Neural progenitor cell (in vitro differentiated cells): ENCODE data around the gene ANXA11. TPM values are rescaled to one million over a fixed set of nuclear protein-coding genes. Genes with fewer than 3 reads are reported as not detected.
A peak's percentile ranks its signal among the peaks of the same experiment; 100 is the strongest.

Experiments
- DNase-seq: peaks from one replicate; pipeline ENCODE4 v3.0.0-alpha.2; 2016; ENCODE audit warnings: low spot score
- H2AFZ ChIP-seq: fragments of 200-600 bp; sonication (generic); replicated peaks from 2 replicates; pipeline ENCODE4 v1.6.1; 2016; ENCODE audit warnings: antibody characterized with exemption
- H3F3A ChIP-seq: fragments of 200-600 bp; sonication (generic); 2 replicates; pipeline ENCODE4 v1.6.1; 2016; ENCODE audit warnings: antibody characterized with exemption, low read depth
- H3K27ac ChIP-seq: fragments of 200-600 bp; sonication (generic); 2 replicates; pipeline ENCODE4 v1.5.1; 2016; ENCODE audit warnings: mild to moderate bottlenecking
- H3K27me3 ChIP-seq: fragments of 200-600 bp; sonication (generic); 2 replicates; pipeline ENCODE4 v1.6.1; 2016; ENCODE audit warnings: mild to moderate bottlenecking, moderate library complexity
- H3K36me3 ChIP-seq: fragments of 200-600 bp; sonication (generic); 2 replicates; pipeline ENCODE4 v1.5.1; 2016
- H3K4me1 ChIP-seq: fragments of 200-600 bp; sonication (generic); 2 replicates; pipeline ENCODE4 v1.6.1; 2016; ENCODE audit warnings: mixed run types
- H3K4me2 ChIP-seq: fragments of 200-600 bp; sonication (generic); 2 replicates; pipeline ENCODE4 v1.6.1; 2016
- H3K4me3 ChIP-seq: fragments of 200-600 bp; sonication (generic); 2 replicates; pipeline ENCODE4 v1.5.1; 2016
- H3K79me2 ChIP-seq: fragments of 200-600 bp; sonication (generic); 2 replicates; pipeline ENCODE4 v1.6.1; 2016; ENCODE audit warnings: low read depth
- H3K9ac ChIP-seq: fragments of 200-600 bp; sonication (generic); 2 replicates; pipeline ENCODE4 v1.6.1; 2016
- H3K9me3 ChIP-seq: fragments of 200-600 bp; sonication (generic); 2 replicates; pipeline ENCODE4 v1.5.1; 2016; ENCODE audit warnings: low read depth
- H4K20me1 ChIP-seq: fragments of 200-600 bp; sonication (generic); 2 replicates; pipeline ENCODE4 v1.6.1; 2016; ENCODE audit warnings: low read depth
- H3K27ac Mint-ChIP-seq: 3 replicates; pipeline ENCODE4 v1.8.0; 2021; ENCODE audit warnings: mixed read lengths
- H3K27me3 Mint-ChIP-seq: 2 replicates; pipeline ENCODE4 v1.8.0; 2022; ENCODE audit warnings: low read depth, mild to moderate bottlenecking, inconsistent platforms, moderate library complexity, mixed read lengths; ENCODE audit not compliant: insufficient read depth
- H3K36me3 Mint-ChIP-seq: 3 replicates; pipeline ENCODE4 v1.8.0; 2021; ENCODE audit warnings: mixed read lengths
- H3K4me1 Mint-ChIP-seq: 3 replicates; pipeline ENCODE4 v1.8.0; 2021; ENCODE audit warnings: mixed read lengths
- H3K4me3 Mint-ChIP-seq: 3 replicates; pipeline ENCODE4 v1.8.0; 2021; ENCODE audit warnings: mild to moderate bottlenecking, moderate library complexity, mixed read lengths
- H3K9me3 Mint-ChIP-seq: 3 replicates; pipeline ENCODE4 v1.8.0; 2020; ENCODE audit warnings: mixed read lengths
- EZH2 ChIP-seq: fragments of 200-600 bp; sonication (generic); IDR thresholded peaks from 2 replicates; pipeline ENCODE4 v1.6.1; 2017; ENCODE audit warnings: antibody characterized with exemption, mild to moderate bottlenecking, moderate library complexity
- EZH2phosphoT487 ChIP-seq: fragments of 200-600 bp; sonication (generic); IDR thresholded peaks from 2 replicates; pipeline ENCODE4 v1.6.1; 2017; ENCODE audit warnings: antibody characterized with exemption
- total RNA-seq: library from RNA; depleted of rRNA; stranded (reverse); fragments of >200 nt; gene quantifications from 2 replicates; pipeline ENCODE4 v1.2.3, GENCODE V29; 2015; ENCODE audit warnings: low replicate concordance
- TF ChIP-seq, protein P1 (sequence below): fragments of 200-600 bp; sonication (generic); IDR thresholded peaks from 2 replicates; pipeline ENCODE4 v1.5.1; 2017; ENCODE audit warnings: antibody characterized with exemption, mild to moderate bottlenecking

ANXA11 gene
- total RNA-seq, 1 donor from 2014 or later, result 2.7 TPM

DNA sequence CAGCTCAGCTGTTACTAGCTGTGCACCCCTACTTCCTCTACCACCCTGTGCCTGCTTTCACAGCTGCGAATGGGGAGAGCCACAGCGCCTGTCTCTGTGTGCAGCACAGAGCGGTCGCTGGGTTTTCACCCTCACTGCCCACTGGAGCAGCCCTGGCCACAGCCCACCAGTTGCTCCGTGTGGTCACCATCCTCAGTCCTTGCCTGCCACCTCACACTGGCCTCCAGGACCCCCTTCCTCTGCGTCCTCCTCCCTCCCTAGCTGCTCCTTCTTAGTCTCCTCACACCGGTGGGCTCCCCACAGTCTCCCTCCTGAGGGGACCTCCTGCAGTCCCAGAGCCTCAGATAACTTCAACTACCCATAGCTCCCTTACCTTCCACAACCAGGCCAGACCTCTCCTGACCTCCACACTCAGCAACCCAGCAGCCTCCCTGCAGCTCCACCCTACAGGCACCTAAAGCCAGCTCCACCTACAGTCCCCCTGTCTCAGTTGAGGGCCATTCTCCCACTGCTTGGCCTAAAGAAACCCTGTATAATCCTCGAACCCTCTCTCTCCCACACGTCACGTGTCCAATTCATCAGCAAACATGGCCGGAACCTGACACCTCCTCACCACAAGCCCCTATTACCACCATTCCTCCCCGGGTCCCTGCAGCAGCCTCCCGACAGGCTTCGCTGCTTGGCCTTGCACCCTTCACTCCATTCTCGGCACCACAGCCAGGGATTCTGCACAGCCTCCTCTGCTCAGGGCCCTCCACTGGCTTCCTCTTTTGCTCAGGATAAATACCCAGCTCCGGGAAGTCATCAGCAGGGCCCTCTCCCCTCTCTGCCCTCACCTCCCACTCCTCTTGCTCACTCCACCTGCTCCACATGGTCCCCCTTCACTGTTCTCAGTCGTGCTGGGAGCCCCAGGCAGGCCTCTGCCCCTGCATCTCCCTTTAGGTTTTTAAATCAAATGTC lies 44.7 kb downstream of the ANXA11 start:
- no peaks in the 10 kb centered on the region for H3K9me3 Mint-ChIP-seq
- H3F3A ChIP-seq, result no peaks in the 10 kb centered on the region
- H3K4me1 Mint-ChIP-seq, result peaks cover 38% of the 10 kb centered on the region
- H3K36me3 ChIP-seq, result no peaks in the 10 kb centered on the region
- no peak overlapping the region for H3K9ac ChIP-seq
- no peaks in the 10 kb centered on the region for H3K27me3 ChIP-seq
- H4K20me1 ChIP-seq, result peaks cover 7% of the 10 kb centered on the region
- H3K36me3 Mint-ChIP-seq, result no peaks in the 10 kb centered on the region
- no peak overlapping the region for H2AFZ ChIP-seq
- no peak overlapping the region for H3K4me3 Mint-ChIP-seq
- TF ChIP-seq, protein P1, sequence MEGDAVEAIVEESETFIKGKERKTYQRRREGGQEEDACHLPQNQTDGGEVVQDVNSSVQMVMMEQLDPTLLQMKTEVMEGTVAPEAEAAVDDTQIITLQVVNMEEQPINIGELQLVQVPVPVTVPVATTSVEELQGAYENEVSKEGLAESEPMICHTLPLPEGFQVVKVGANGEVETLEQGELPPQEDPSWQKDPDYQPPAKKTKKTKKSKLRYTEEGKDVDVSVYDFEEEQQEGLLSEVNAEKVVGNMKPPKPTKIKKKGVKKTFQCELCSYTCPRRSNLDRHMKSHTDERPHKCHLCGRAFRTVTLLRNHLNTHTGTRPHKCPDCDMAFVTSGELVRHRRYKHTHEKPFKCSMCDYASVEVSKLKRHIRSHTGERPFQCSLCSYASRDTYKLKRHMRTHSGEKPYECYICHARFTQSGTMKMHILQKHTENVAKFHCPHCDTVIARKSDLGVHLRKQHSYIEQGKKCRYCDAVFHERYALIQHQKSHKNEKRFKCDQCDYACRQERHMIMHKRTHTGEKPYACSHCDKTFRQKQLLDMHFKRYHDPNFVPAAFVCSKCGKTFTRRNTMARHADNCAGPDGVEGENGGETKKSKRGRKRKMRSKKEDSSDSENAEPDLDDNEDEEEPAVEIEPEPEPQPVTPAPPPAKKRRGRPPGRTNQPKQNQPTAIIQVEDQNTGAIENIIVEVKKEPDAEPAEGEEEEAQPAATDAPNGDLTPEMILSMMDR, result no peak
- TF ChIP-seq EZH2 (no peak), EZH2phosphoT487 (no peak)
- peaks cover 4% of the 10 kb centered on the region for H3K27me3 Mint-ChIP-seq
- H3K4me3 ChIP-seq, result no peak overlapping the region
- no peak for DNase-seq
- no peak overlapping the region for H3K4me2 ChIP-seq
- no peak overlapping the region for H3K27ac ChIP-seq
- H3K79me2 ChIP-seq, result no peaks in the 10 kb centered on the region
- peaks cover 13% of the 10 kb centered on the region for H3K4me1 ChIP-seq
- H3K9me3 ChIP-seq, result no peaks in the 10 kb centered on the region
- peak overlapping the region; percentile 68 for H3K27ac Mint-ChIP-seq

DNA sequence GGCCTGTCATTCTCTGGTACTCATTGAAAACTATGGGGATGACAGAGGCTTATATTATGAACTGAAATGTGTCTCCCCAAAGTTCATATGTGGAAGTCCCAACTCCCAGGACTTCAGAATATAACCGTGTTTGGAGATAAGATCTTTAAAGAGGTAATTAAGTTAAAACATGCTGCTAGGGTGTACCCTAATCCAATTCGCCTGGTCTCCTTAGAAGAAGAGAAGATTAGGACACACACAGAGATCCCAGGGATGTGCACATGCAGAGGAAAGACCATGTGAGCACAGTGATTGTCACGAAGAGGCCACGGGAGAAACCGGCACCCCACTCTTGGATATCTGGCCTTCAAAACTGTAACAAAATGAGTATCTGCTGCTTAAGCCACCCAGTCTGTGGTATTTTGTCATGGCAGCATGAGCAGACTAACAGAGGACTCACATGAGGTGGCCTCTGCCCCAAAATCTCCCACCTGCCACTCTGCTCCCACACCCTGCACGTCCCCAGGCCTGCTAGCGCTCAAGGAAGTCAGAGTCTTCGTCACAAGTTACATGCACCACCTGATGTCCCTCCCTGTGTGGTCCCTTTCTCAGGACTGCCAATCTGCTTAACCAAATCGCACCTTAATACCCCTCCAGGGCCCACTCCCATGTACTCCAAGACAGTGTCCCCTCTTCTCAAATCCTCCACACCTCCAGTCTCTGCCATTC lies 46.0 kb downstream of the ANXA11 start:
- no peak overlapping the region for H3K27ac Mint-ChIP-seq
- no peak overlapping the region for H3K9ac ChIP-seq
- H3K36me3 ChIP-seq, result no peaks in the 10 kb centered on the region

DNA sequence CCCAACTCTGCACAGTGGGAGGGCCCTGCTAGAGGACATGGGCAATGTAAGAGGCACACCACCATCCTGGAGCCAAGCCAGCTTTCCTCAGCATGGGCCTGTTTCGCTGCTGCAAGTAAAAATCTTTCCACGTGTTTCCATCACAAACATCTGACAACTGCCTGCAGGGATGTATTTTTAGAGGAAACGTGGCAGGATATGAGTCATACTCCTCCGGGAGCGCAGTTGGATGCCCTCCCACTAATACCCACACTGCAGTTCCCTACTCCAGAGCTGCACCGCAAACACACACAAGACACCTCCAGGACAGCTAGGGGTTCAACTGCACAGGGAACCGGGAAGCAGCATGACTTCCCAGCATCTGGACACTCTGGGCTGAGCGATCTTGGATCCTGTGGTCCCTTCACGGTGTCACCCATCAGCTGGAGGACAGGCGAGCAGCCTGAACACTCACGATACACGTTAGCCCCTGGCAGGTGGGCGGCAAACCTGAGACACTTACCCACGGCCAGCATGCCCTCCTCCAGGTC lies 46.7 kb downstream of the ANXA11 start:
- peaks cover 32% of the 10 kb centered on the region for H3K4me1 Mint-ChIP-seq

More for the DNA sequence above, 46.0 kb downstream of the ANXA11 start:
- no peak overlapping the region for H3K4me2 ChIP-seq
- no peak overlapping the region for H3K4me3 Mint-ChIP-seq
- no peaks in the 10 kb centered on the region for H3K27me3 ChIP-seq
- no peaks in the 10 kb centered on the region for H3K36me3 Mint-ChIP-seq
- no peaks in the 10 kb centered on the region for H3K79me2 ChIP-seq
- H3K9me3 ChIP-seq, result no peaks in the 10 kb centered on the region
- no peak for DNase-seq
- H2AFZ ChIP-seq, result no peak overlapping the region
- H3K4me3 ChIP-seq, result no peak overlapping the region
- H3K4me1 Mint-ChIP-seq, result peaks cover 37% of the 10 kb centered on the region
- peaks cover 4% of the 10 kb centered on the region for H3K27me3 Mint-ChIP-seq
- TF ChIP-seq EZH2phosphoT487 (no peak), EZH2 (no peak)
- TF ChIP-seq, protein P1, result no peak
- H3K4me1 ChIP-seq, result peaks cover 13% of the 10 kb centered on the region
- H3K9me3 Mint-ChIP-seq, result no peaks in the 10 kb centered on the region
- H4K20me1 ChIP-seq, result peaks cover 3% of the 10 kb centered on the region
- no peaks in the 10 kb centered on the region for H3F3A ChIP-seq
- H3K27ac ChIP-seq, result no peak overlapping the region

More for the DNA sequence above, 46.7 kb downstream of the ANXA11 start:
- DNase-seq, result no peak
- no peak overlapping the region for H2AFZ ChIP-seq
- no peaks in the 10 kb centered on the region for H3K9me3 ChIP-seq
- H3F3A ChIP-seq, result no peaks in the 10 kb centered on the region
- Mint-ChIP-seq H3K9me3 (no peaks in the 10 kb centered on the region), H3K27me3 (peaks cover 4% of the 10 kb centered on the region), H3K36me3 (no peaks in the 10 kb centered on the region), H3K4me3 (no peak overlapping the region), H3K27ac (no peak overlapping the region)
- no peak overlapping the region for H3K27ac ChIP-seq
- H3K4me1 ChIP-seq, result peaks cover 6% of the 10 kb centered on the region
- H3K9ac ChIP-seq, result no peak overlapping the region
- TF ChIP-seq, protein P1, result no peak
- TF ChIP-seq EZH2, result no peak
- TF ChIP-seq EZH2phosphoT487, result no peak
- H3K4me2 ChIP-seq, result no peak overlapping the region
- H4K20me1 ChIP-seq, result no peaks in the 10 kb centered on the region
- H3K27me3 ChIP-seq, result no peaks in the 10 kb centered on the region
- no peaks in the 10 kb centered on the region for H3K36me3 ChIP-seq
- no peak overlapping the region for H3K4me3 ChIP-seq
- H3K79me2 ChIP-seq, result no peaks in the 10 kb centered on the region
